Activated CD8-positive, alpha-beta T cell treated with anti-CD3 and anti-CD28 coated beads for 36 hours (primary cell): ENCODE data around the gene PXMP4. TPM values are rescaled to one million over a fixed set of nuclear protein-coding genes. Genes with fewer than 3 reads are reported as not detected.

Experiments used
- ATAC-seq: fragments of 200-7000 bp; cut with Tn5 transposase; one replicate; pipeline ENCODE4 v1.10.0; 2021; ENCODE audit warnings: mild to moderate bottlenecking, moderate library complexity
- CTCF ChIA-PET: fragments of 350-600 bp; sonication (Branson Sonifier 250); formaldehyde crosslinking; loops from one replicate; lab custom pipeline; 2021; ENCODE audit warnings: antibody characterized with exemption; lab: Charles Lee
- POLR2A ChIA-PET: fragments of 350-600 bp; sonication (Branson Sonifier 250); formaldehyde crosslinking; loops from one replicate; lab custom pipeline; 2021; ENCODE audit warnings: antibody characterized with exemption; lab: Charles Lee
- DNase-seq: peaks from one replicate; pipeline ENCODE4 v3.0.0-alpha.2; 2020
- H3K27ac Mint-ChIP-seq: one replicate; pipeline ENCODE4 v1.8.0; 2021; ENCODE audit warnings: mild to moderate bottlenecking, mixed read lengths
- H3K27me3 Mint-ChIP-seq: one replicate; pipeline ENCODE4 v1.8.0; 2021; ENCODE audit warnings: mixed read lengths
- H3K36me3 Mint-ChIP-seq: one replicate; pipeline ENCODE4 v1.8.0; 2021; ENCODE audit warnings: low read depth, mixed read lengths
- H3K4me1 Mint-ChIP-seq: one replicate; pipeline ENCODE4 v1.8.0; 2021; ENCODE audit warnings: low read depth, mixed read lengths
- H3K4me3 Mint-ChIP-seq: one replicate; pipeline ENCODE4 v1.8.0; 2021; ENCODE audit warnings: mild to moderate bottlenecking, moderate library complexity, mixed read lengths
- H3K9me3 Mint-ChIP-seq: one replicate; pipeline ENCODE4 v1.8.0; 2021; ENCODE audit warnings: mixed read lengths
- intact Hi-C: fragments of 100-400 bp; cut with micrococcal nuclease; formaldehyde crosslinking; loops from one replicate; pipeline ENCODE4 v1.10.0; 2022
- total RNA-seq, 2 experiments: library from RNA; stranded (reverse); gene quantifications; one replicate each; pipeline ENCODE4 v1.2.3, GENCODE V29; 2021
- TF ChIP-seq, protein P1 (sequence below): fragments of 200-600 bp; IDR thresholded peaks from one replicate; pipeline ENCODE4 v1.8.0; 2022; ENCODE audit warnings: antibody characterized with exemption, mild to moderate bottlenecking

Gene PXMP4
- total RNA-seq, 2 experiments from 2014 or later, result 6.9 to 7.3 TPM

DNA sequence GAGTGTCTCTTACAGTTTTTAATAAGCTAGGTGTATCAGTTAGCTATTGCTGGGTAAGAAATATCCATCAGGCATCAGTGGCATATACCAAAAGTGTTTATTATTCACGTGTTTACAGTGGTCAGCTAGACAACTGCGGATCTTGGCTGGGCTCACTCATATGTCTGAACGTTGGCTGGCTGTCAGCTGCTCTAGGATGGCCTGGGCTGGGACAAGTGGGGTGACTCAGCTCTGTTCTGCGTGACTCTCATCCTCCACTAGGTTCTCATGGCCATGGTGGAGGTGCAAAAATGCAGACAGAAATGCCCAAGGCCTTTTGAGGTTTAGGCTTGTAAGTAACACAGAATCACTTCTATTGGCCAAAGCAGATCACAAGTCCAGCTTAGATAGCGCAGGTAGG, 33.7 kb upstream of the PXMP4 start:
- TF ChIP-seq, protein P1, sequence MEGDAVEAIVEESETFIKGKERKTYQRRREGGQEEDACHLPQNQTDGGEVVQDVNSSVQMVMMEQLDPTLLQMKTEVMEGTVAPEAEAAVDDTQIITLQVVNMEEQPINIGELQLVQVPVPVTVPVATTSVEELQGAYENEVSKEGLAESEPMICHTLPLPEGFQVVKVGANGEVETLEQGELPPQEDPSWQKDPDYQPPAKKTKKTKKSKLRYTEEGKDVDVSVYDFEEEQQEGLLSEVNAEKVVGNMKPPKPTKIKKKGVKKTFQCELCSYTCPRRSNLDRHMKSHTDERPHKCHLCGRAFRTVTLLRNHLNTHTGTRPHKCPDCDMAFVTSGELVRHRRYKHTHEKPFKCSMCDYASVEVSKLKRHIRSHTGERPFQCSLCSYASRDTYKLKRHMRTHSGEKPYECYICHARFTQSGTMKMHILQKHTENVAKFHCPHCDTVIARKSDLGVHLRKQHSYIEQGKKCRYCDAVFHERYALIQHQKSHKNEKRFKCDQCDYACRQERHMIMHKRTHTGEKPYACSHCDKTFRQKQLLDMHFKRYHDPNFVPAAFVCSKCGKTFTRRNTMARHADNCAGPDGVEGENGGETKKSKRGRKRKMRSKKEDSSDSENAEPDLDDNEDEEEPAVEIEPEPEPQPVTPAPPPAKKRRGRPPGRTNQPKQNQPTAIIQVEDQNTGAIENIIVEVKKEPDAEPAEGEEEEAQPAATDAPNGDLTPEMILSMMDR, result no peak
- no peak for ATAC-seq
- H3K4me1 Mint-ChIP-seq, result peaks cover 9% of the 10 kb centered on the region
- no peaks in the 10 kb centered on the region for H3K27me3 Mint-ChIP-seq
- no peak overlapping the region for H3K4me3 Mint-ChIP-seq
- peaks cover 30% of the 10 kb centered on the region for H3K36me3 Mint-ChIP-seq
- intact Hi-C loops, result no loop called here
- CTCF ChIA-PET, result no interaction called here
- POLR2A ChIA-PET, result interaction anchor here (0.8 kb wide), 1 partner anchor 25 kb away, joined by 3 read pairs; no protein-coding TSS in a partner anchor
- H3K9me3 Mint-ChIP-seq, result peaks cover 5% of the 10 kb centered on the region
- H3K27ac Mint-ChIP-seq, result no peak overlapping the region
- no peak for DNase-seq

DNA sequence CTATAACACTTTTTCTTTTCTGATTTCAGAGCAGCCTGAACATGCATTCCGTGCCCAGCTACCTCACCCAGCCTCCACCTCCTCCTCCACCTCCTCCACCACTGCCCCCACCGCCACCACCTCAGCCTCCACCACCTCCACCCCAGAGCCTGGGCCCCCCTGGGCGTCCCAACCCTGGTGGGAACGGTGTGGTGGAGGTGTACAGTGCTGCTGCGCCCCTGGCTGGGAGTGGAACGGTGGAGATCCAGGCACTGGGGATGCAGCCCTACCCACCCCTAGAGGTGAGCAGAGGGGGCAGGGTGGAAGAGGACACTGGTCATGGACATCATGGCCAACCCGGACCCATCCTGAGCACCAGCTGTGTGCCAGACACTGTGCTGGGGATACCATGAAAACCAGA, 33.0 kb upstream of the PXMP4 start:
- ChIA-PET POLR2A (no interaction called here), CTCF (no interaction called here)
- peaks cover 9% of the 10 kb centered on the region for H3K4me1 Mint-ChIP-seq

DNA sequence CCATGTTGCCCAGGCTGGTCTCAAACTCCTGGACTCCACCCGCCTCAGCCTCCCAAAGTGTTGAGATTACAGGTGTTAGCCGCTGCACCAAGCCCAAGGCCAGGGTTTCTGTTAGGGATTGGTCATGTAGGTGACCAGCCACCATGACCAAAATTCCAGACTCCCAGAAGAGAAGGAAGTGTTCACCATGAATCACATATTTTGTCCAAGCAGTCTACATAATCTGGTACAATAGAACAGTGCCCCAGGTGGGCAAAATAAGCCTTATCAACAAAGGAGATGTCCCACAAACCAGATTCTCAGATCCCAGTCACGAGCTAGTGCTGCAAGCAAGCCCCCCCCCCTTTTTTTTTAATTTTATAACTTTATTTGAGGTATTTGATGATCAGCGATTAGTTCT, 31.7 kb upstream of the PXMP4 start:
- H3K4me3 Mint-ChIP-seq, result no peak overlapping the region
- H3K36me3 Mint-ChIP-seq, result peaks cover 16% of the 10 kb centered on the region
- no peak overlapping the region for H3K27ac Mint-ChIP-seq
- no peaks in the 10 kb centered on the region for H3K9me3 Mint-ChIP-seq
- intact Hi-C loops, result no loop called here
- TF ChIP-seq, protein P1, result no peak
- H3K4me1 Mint-ChIP-seq, result peaks cover 9% of the 10 kb centered on the region
- DNase-seq (no peak), ATAC-seq (no peak)
- no peaks in the 10 kb centered on the region for H3K27me3 Mint-ChIP-seq
- ChIA-PET CTCF (interaction anchor here (0.7 kb wide), 1 partner anchor 387 kb away, joined by 3 read pairs; no protein-coding TSS in a partner anchor), POLR2A (no interaction called here)

More for the DNA sequence above, 33.0 kb upstream of the PXMP4 start:
- Mint-ChIP-seq H3K36me3 (peaks cover 29% of the 10 kb centered on the region), H3K27ac (no peak overlapping the region), H3K9me3 (peaks cover 5% of the 10 kb centered on the region), H3K27me3 (no peaks in the 10 kb centered on the region), H3K4me3 (no peak overlapping the region)
- intact Hi-C loops, result no loop called here
- ATAC-seq (no peak), DNase-seq (no peak)
- TF ChIP-seq, protein P1, result no peak

DNA sequence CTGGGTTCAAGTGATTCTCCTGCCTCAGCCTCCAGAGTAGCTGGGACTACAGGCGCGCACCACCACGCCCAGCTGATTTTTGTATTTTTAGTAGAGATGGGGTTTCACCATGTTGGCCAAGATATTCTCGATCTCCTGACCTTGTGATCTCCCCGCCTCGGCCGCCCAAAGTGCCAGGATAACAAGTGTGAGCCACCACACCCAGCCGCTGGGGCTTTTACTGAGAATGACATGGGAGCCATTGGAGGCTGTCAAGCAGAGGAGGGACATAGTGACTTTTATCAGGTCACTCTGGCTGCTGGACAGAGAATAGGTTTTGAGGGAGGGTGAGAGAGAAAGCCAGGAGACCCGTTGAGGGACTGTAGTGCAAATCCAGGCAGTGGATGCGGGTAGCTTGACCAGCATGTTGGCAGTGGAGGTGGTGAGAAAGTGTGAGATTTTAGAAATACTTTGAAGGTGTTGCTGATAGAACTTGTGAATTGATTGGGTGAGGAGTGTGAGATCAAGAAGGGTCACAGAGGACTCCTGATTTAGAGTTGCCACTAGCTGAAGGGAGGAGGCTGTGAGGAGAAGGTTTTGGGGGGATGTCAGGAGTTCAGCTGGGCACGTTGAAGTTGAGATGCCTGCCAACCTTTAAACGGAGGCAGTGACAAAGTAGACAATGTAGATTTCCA, 26.4 kb upstream of the PXMP4 start:
- no peak overlapping the region for H3K27ac Mint-ChIP-seq
- no peaks in the 10 kb centered on the region for H3K9me3 Mint-ChIP-seq
- DNase-seq (no peak), ATAC-seq (no peak)
- no peak overlapping the region for H3K4me3 Mint-ChIP-seq
- H3K4me1 Mint-ChIP-seq, result no peaks in the 10 kb centered on the region
- intact Hi-C loops, result no loop called here
- H3K27me3 Mint-ChIP-seq, result no peaks in the 10 kb centered on the region
- CTCF ChIA-PET, result no interaction called here
- POLR2A ChIA-PET, result no interaction called here
- peaks cover 10% of the 10 kb centered on the region for H3K36me3 Mint-ChIP-seq
- TF ChIP-seq, protein P1, result no peak

DNA sequence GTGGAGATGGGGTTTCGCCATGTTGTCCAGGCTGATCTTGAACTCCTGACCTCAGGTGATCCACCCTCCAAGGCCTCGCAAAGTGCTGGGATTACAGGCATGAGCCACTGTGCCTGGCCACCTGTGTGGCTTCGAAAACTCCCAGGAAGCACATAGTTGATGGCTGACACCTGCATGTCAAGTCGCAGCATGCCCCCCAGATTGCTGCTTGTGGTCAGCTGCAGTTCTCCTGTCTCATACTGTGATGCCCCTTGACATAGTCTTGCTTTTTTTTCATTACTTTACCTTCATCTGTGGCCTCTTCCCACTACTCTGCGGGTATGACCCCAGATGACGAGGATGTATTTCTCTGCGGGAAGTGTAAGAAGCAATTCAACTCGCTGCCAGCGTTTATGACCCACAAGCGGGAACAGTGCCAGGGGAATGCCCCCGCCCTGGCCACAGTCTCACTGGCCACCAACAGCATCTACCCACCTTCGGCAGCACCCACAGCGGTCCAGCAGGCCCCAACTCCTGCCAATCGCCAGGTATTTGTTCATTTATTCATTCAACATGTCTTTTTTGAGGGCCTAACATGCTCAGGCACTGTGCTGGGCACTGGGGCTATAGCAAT, 24.8 kb upstream of the PXMP4 start:
- CTCF ChIA-PET, result no interaction called here
- no peak overlapping the region for H3K4me3 Mint-ChIP-seq
- TF ChIP-seq, protein P1, result no peak
- POLR2A ChIA-PET, result no interaction called here
- no peaks in the 10 kb centered on the region for H3K27me3 Mint-ChIP-seq
- ATAC-seq, result no peak
- intact Hi-C loops, result no loop called here
- H3K4me1 Mint-ChIP-seq, result no peaks in the 10 kb centered on the region
- DNase-seq, result no peak
- peaks cover 7% of the 10 kb centered on the region for H3K36me3 Mint-ChIP-seq
- H3K27ac Mint-ChIP-seq, result no peak overlapping the region
- H3K9me3 Mint-ChIP-seq, result no peaks in the 10 kb centered on the region
